ENCODE measurements around the gene BRIP1. TPM values are rescaled to one million over a fixed set of nuclear protein-coding genes. Genes with fewer than 3 reads are reported as not detected.

The BRIP1 gene
- total and polyA plus RNA-seq, 2 donors (not counting 3 experiments of a cell fraction or from before 2014, with no cell fraction given), result 1.8 to 12.1 TPM

GRCh38 chr17:61734466-61734865, 128.9 kb downstream of the BRIP1 start:
- H3K4me1 ChIP-seq (ENCODE audit: control insufficient read depth, extremely low read depth, insufficient read depth, low read length), result no peaks in the 10 kb centered on the region
- POLR2A ChIA-PET, result no interaction called here
- H3K9me1 ChIP-seq (replicated peaks; ENCODE audit: control insufficient read depth, extremely low read depth, insufficient read depth, low read length), result no peaks in the 10 kb centered on the region
- H3K79me2 ChIP-seq (ENCODE audit: control insufficient read depth, insufficient read depth, low read length), result no peaks in the 10 kb centered on the region
- CTCF ChIA-PET, result no interaction called here
- BruUV-seq (replicated peaks), result no TSS peak
- H3K9me3 ChIP-seq (replicated peaks; ENCODE audit: control insufficient read depth, insufficient read depth, low read length), result no peaks in the 10 kb centered on the region
- TF ChIP-seq POLR2AphosphoS5 (IDR thresholded peaks at IDR 0.05; ENCODE audit: insufficient read depth, low read depth, low read length) (no peak), JUN (IDR thresholded peaks at IDR 0.05; ENCODE audit: borderline replicate concordance, insufficient read depth, insufficient read length, low read depth) (no peak), MYC (IDR thresholded peaks at IDR 0.05; ENCODE audit: low read depth, low read length) (no peak), GATA2 (IDR thresholded peaks at IDR 0.05; ENCODE audit: insufficient read depth, insufficient read length, low read depth, low read length) (no peak)
- no peaks in the 10 kb centered on the region for H4K20me1 ChIP-seq (replicated peaks; ENCODE audit: control insufficient read depth, extremely low read depth, insufficient read depth, low read length)
- dilution Hi-C loops (cut with MboI; ENCODE audit: extremely low pct_ligation_motif_present, low sequenced_read_pairs), result no loop called here
- H3K36me3 ChIP-seq (ENCODE audit: control insufficient read depth in 2 of 2, extremely low read depth in 1 of 2, insufficient read depth in 2 of 2, low read length in 2 of 2), result no peaks in the 10 kb centered on the region
- FAIRE-seq, result no peak
- H3K9ac ChIP-seq (replicated peaks; ENCODE audit: extremely low read depth, insufficient read depth, low read length), result no peak overlapping the region
- no peak overlapping the region for H2AFZ ChIP-seq (ENCODE audit: low read depth, low read length)
- no peak overlapping the region for H3K4me2 ChIP-seq (ENCODE audit: insufficient read depth, low read length)
- intact Hi-C loops (cut with micrococcal nuclease), result no loop called here
- no peak for DNase-seq (ENCODE audit: low read depth, low spot score)
- no peak overlapping the region for H3K4me3 ChIP-seq (replicated peaks in 1 of 3; ENCODE audit: insufficient read depth in 1 of 3, low read depth in 1 of 3, low read length in 3 of 3)
- H3K27me3 ChIP-seq (ENCODE audit: control insufficient read depth in 2 of 2, insufficient read depth in 2 of 2, low read length in 2 of 2), result no peaks in the 10 kb centered on the region
- H3K27ac ChIP-seq (ENCODE audit: insufficient read depth, low read depth, low read length), result no peak overlapping the region

DNA sequence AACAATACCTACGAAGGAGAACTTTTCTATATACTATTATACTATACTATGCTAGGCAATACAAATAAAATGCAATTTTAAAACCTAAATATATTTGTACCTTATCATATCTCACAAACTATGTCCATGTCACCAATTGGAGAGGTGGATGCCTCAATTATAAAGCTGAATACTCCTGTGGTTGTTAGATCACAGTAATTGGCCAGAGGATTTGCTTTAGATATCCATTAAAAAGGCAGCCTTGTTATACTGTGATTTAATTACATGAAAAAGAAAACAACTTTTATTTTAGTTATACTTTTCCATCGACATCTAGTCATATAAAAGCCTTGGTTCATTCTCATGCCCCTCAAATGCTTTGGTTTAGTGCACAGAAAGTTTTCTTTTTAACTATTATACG, 129.3 kb downstream of the BRIP1 start:
- no peak for FAIRE-seq

More for the DNA sequence above, 129.3 kb downstream of the BRIP1 start:
- H3K4me2 ChIP-seq (ENCODE audit: insufficient read depth, low read length), result no peak overlapping the region
- no peak for TF ChIP-seq POLR2AphosphoS5 (IDR thresholded peaks at IDR 0.05; ENCODE audit: insufficient read depth, low read depth, low read length)
- no peak for TF ChIP-seq POLR2A (IDR thresholded peaks at IDR 0.05; ENCODE audit: low read depth, low read length)
- no peak for TF ChIP-seq CTCF (IDR thresholded peaks at IDR 0.05; ENCODE audit: extremely low read depth in 1 of 2, insufficient read depth in 1 of 2, low read depth in 1 of 2, low read length in 2 of 2)
- TF ChIP-seq MYC (IDR thresholded peaks at IDR 0.05; ENCODE audit: low read depth, low read length), result no peak
- TF ChIP-seq MAX (IDR thresholded peaks at IDR 0.05; ENCODE audit: insufficient read depth, insufficient read length), result no peak
- no peak for TF ChIP-seq GATA2 (IDR thresholded peaks at IDR 0.05; ENCODE audit: insufficient read depth, insufficient read length, low read depth, low read length)
- TF ChIP-seq FOS (IDR thresholded peaks at IDR 0.05; ENCODE audit: borderline replicate concordance, insufficient read depth, low read length), result no peak
- H3K36me3 ChIP-seq (ENCODE audit: control insufficient read depth in 2 of 2, extremely low read depth in 1 of 2, insufficient read depth in 2 of 2, low read length in 2 of 2), result no peaks in the 10 kb centered on the region
- CTCF ChIA-PET, result no interaction called here
- intact Hi-C loops (cut with micrococcal nuclease) (no loop called here), dilution Hi-C loops (cut with MboI; ENCODE audit: extremely low pct_ligation_motif_present, low sequenced_read_pairs) (no loop called here)
- POLR2A ChIA-PET, result no interaction called here
- no peaks in the 10 kb centered on the region for H3K27me3 ChIP-seq (ENCODE audit: control insufficient read depth in 2 of 2, insufficient read depth in 2 of 2, low read length in 2 of 2)
- H3K9me1 ChIP-seq (replicated peaks; ENCODE audit: control insufficient read depth, extremely low read depth, insufficient read depth, low read length), result no peaks in the 10 kb centered on the region
- no peak for DNase-seq (ENCODE audit: low read depth, low spot score)
- H4K20me1 ChIP-seq (replicated peaks; ENCODE audit: control insufficient read depth, extremely low read depth, insufficient read depth, low read length), result no peaks in the 10 kb centered on the region
- no peaks in the 10 kb centered on the region for H3K79me2 ChIP-seq (ENCODE audit: control insufficient read depth, insufficient read depth, low read length)
- BruUV-seq (replicated peaks), result no TSS peak
- no peak overlapping the region for H2AFZ ChIP-seq (ENCODE audit: low read depth, low read length)
- no peaks in the 10 kb centered on the region for H3K4me1 ChIP-seq (ENCODE audit: control insufficient read depth, extremely low read depth, insufficient read depth, low read length)
- no peaks in the 10 kb centered on the region for H3K9me3 ChIP-seq (replicated peaks; ENCODE audit: control insufficient read depth, insufficient read depth, low read length)
- no peak overlapping the region for H3K27ac ChIP-seq (ENCODE audit: insufficient read depth, low read depth, low read length)
- no peak overlapping the region for H3K4me3 ChIP-seq (replicated peaks in 1 of 3; ENCODE audit: insufficient read depth in 1 of 3, low read depth in 1 of 3, low read length in 3 of 3)
- no peak overlapping the region for H3K9ac ChIP-seq (replicated peaks; ENCODE audit: extremely low read depth, insufficient read depth, low read length)
